ENCODE results near the gene ZNF426.

Gene ZNF426

GRCh38 chr19:9528757-9529336, 9.6 kb downstream of the ZNF426 start:
- no peak for TF ChIP-seq CTCF (conservative IDR thresholded peaks at IDR 0.05; ENCODE audit: low read depth, low read length)
- no peak overlapping the region for H3K4me3 ChIP-seq (ENCODE audit: low read length)
- peak; percentile 4 for DNase-seq (ENCODE audit: low read depth)

- DNase-seq (ENCODE audit: low read depth) = no peak
- H3K4me3 ChIP-seq (ENCODE audit: low read length) = no peak overlapping the region
- TF ChIP-seq CTCF (conservative IDR thresholded peaks at IDR 0.05; ENCODE audit: low read depth, low read length) = no peak
These were observed 14.5 kb downstream of the ZNF426 start for GRCh38 chr19:9523885-9524474.

GRCh38 chr19:9507285-9507684, 31.2 kb downstream of the ZNF426 start:
- no peak for TF ChIP-seq CTCF (conservative IDR thresholded peaks at IDR 0.05; ENCODE audit: low read depth, low read length)
- no peak for DNase-seq (ENCODE audit: low read depth)
- H3K4me3 ChIP-seq (ENCODE audit: low read length) = no peak overlapping the region

- no peak for TF ChIP-seq CTCF (conservative IDR thresholded peaks at IDR 0.05; ENCODE audit: low read depth, low read length)
- no peak overlapping the region for H3K4me3 ChIP-seq (ENCODE audit: low read length)
- no peak for DNase-seq (ENCODE audit: low read depth)
These were observed 37.6 kb downstream of the ZNF426 start for GRCh38 chr19:9500796-9501195.

- TF ChIP-seq CTCF (conservative IDR thresholded peaks at IDR 0.05; ENCODE audit: low read depth, low read length) = no peak
- DNase-seq (ENCODE audit: low read depth) = no peak
- no peak within 1 kb of the TSS for H3K4me3 ChIP-seq (ENCODE audit: low read length)
These were observed 40.1 kb downstream of the ZNF426 start, which contains the start of gene ZNF560 for GRCh38 chr19:9498183-9498902. TSS of gene ZNF560 (minus strand) at chr19:9498616. CDS start at chr19:9475313, 23,303 bp downstream.

- no peak for TF ChIP-seq CTCF (conservative IDR thresholded peaks at IDR 0.05; ENCODE audit: low read depth, low read length)
- no peak for DNase-seq (ENCODE audit: low read depth)
- H3K4me3 ChIP-seq (ENCODE audit: low read length) = no peak overlapping the region
These were observed 44.3 kb downstream of the ZNF426 start for GRCh38 chr19:9494096-9494495.

All from retinal pigment epithelial cell (primary cell).